B cell (primary cell): ENCODE measurements around the gene XRCC1. TPM values are rescaled to one million over a fixed set of nuclear protein-coding genes. Genes with fewer than 3 reads are reported as not detected.

ENCODE experiments used
- ATAC-seq: fragments of 200-7000 bp; cut with Tn5 transposase; one replicate; pipeline ENCODE4 v1.10.0; 2021; ENCODE audit warnings: low read depth, mild to moderate bottlenecking, moderate number of reproducible peaks, moderate library complexity
- CTCF ChIA-PET: fragments of 350-600 bp; sonication (Branson Sonifier 250); formaldehyde crosslinking; loops from one replicate; lab custom pipeline; 2021; ENCODE audit warnings: antibody characterized with exemption, inconsistent platforms; lab: Charles Lee
- POLR2A ChIA-PET: fragments of 350-600 bp; sonication (Branson Sonifier 250); formaldehyde crosslinking; loops from one replicate; lab custom pipeline; 2021; ENCODE audit warnings: antibody characterized with exemption; lab: Charles Lee
- DNase-seq: peaks from one replicate; pipeline ENCODE4 v3.0.0; 2013
- H2AFZ ChIP-seq: 2 replicates; pipeline ENCODE4 v1.6.1; 2012; ENCODE audit warnings: mild to moderate bottlenecking, low read depth, low read length; ENCODE audit not compliant: insufficient read depth, poor library complexity, severe bottlenecking
- H3K27ac ChIP-seq, 2 donors: 1 replicate in 1 of 2; 2 replicates in 1 of 2; pipeline ENCODE4 v1.5.1; 2012 to 2013; ENCODE audit warnings: low read length in 2 of 2, mild to moderate bottlenecking in 2 of 2, moderate library complexity in 1 of 2
- H3K27me3 ChIP-seq, 4 experiments: fragments of 200-600 bp in 1 of 4; sonication (generic) in 1 of 4; replicated peaks in 1 of 4; 1 replicate in 2 of 4; 2 replicates in 2 of 4; pipeline versions ENCODE4 v1.6.1 to v1.7.0; 2013 to 2016; ENCODE audit warnings: low read length in 3 of 4, mild to moderate bottlenecking in 2 of 4, mixed read lengths in 1 of 4, moderate library complexity in 1 of 4; ENCODE audit not compliant: insufficient read depth in 4 of 4, control insufficient read depth in 3 of 4; ENCODE audit errors: control extremely low read depth in 1 of 4
- H3K36me3 ChIP-seq, 2 experiments: replicated peaks in 1 of 2; 1 replicate in 1 of 2; 2 replicates in 1 of 2; pipeline versions ENCODE4 v1.6.1 to v1.7.1; 2013; ENCODE audit warnings: low read length in 1 of 2; ENCODE audit not compliant: insufficient read depth in 2 of 2, control insufficient read depth in 1 of 2; ENCODE audit errors: control extremely low read depth in 1 of 2, extremely low read depth in 1 of 2
- H3K4me1 ChIP-seq, 2 donors: fragments of 200-600 bp in 1 of 2; sonication (generic) in 1 of 2; 1 replicate in 1 of 2; 2 replicates in 1 of 2; pipeline versions ENCODE4 v1.5.1 to v1.6.1; 2013 to 2017; ENCODE audit warnings: low read length in 2 of 2; ENCODE audit not compliant: control insufficient read depth in 2 of 2, insufficient read depth in 2 of 2
- H3K4me2 ChIP-seq: replicated peaks from 2 replicates; pipeline ENCODE3; 2012; ENCODE audit warnings: mild to moderate bottlenecking, low read depth, low read length; ENCODE audit not compliant: poor library complexity, severe bottlenecking
- H3K4me3 ChIP-seq, 5 experiments: fragments of 200-600 bp in 1 of 5; sonication (generic) in 1 of 5; 1 replicate in 3 of 5; 2 replicates in 2 of 5; pipeline versions ENCODE4 v1.5.1 to v1.7.0; 2011 to 2016; ENCODE audit warnings: low read length in 4 of 5, mild to moderate bottlenecking in 4 of 5, low read depth in 2 of 5, control low read depth in 1 of 5, moderate library complexity in 1 of 5; ENCODE audit not compliant: insufficient read depth in 1 of 5; ENCODE audit errors: control extremely low read depth in 1 of 5, extremely low read depth in 1 of 5
- H3K79me2 ChIP-seq: fragments of 200-600 bp; sonication (generic); one replicate; pipeline ENCODE4 v1.6.0; 2016; ENCODE audit warnings: low read length; ENCODE audit not compliant: control insufficient read depth, insufficient read depth
- H3K9ac ChIP-seq: fragments of 200-600 bp; sonication (generic); 2 replicates; pipeline ENCODE4 v1.6.1; 2017; ENCODE audit warnings: mild to moderate bottlenecking, low read length, moderate library complexity
- H3K9me3 ChIP-seq, 3 donors: one replicate each; pipeline versions ENCODE4 v1.6.1 to v1.7.1; 2013; ENCODE audit warnings: low read length in 2 of 3; ENCODE audit not compliant: control insufficient read depth in 2 of 3, insufficient read depth in 1 of 3; ENCODE audit errors: control extremely low read depth in 1 of 3
- H4K20me1 ChIP-seq: 2 replicates; pipeline ENCODE4 v1.6.0; 2012; ENCODE audit warnings: mild to moderate bottlenecking, low read length; ENCODE audit not compliant: insufficient read depth, control insufficient read depth, poor library complexity, severe bottlenecking
- H3K27ac Mint-ChIP-seq: one replicate; pipeline ENCODE4 v1.8.0; 2021; ENCODE audit warnings: mixed read lengths
- H3K27me3 Mint-ChIP-seq: one replicate; pipeline ENCODE4 v1.8.0; 2021; ENCODE audit warnings: mixed read lengths
- H3K4me1 Mint-ChIP-seq: one replicate; pipeline ENCODE4 v1.8.0; 2021; ENCODE audit warnings: mixed read lengths
- H3K4me3 Mint-ChIP-seq: one replicate; pipeline ENCODE4 v1.8.0; 2021; ENCODE audit warnings: mixed read lengths
- H3K9me3 Mint-ChIP-seq: one replicate; pipeline ENCODE4 v1.8.0; 2022; ENCODE audit warnings: mixed read lengths; ENCODE audit not compliant: insufficient read depth
- EZH2 ChIP-seq: IDR thresholded peaks from 2 replicates; pipeline ENCODE4 v1.6.1; 2012; ENCODE audit warnings: borderline replicate concordance, low read depth, mild to moderate bottlenecking, moderate library complexity, low read length; ENCODE audit not compliant: insufficient read depth, poor library complexity, severe bottlenecking
- WGBS: methylation state at CpG from one replicate; pipeline ENCODE4 v1.1.5; 2013; ENCODE audit warnings: missing lambda C conversion rate; ENCODE audit not compliant: insufficient coverage; 5-methylcytosine and 5-hydroxymethylcytosine counted together
- intact Hi-C: fragments of 100-400 bp; cut with micrococcal nuclease; formaldehyde crosslinking; loops from one replicate; pipeline ENCODE4 v1.10.0; 2022
- polyA plus RNA-seq: library from polyadenylated mRNA; depleted of rRNA; stranded (reverse); fragments of >200 nt; gene quantifications from 2 replicates; pipeline ENCODE4 v1.2.3, GENCODE V29; 2012
- total RNA-seq, 2 donors: library from RNA; stranded (reverse); fragments of 120-200 nt in 1 of 2; gene quantifications; 1 replicate in 1 of 2; 2 replicates in 1 of 2; pipeline versions ENCODE4 v1.2.3 to v1.2.4, GENCODE V29; 2013 to 2022
- TF ChIP-seq, protein P1 (sequence below): fragments of 200-600 bp; IDR thresholded peaks from one replicate; pipeline ENCODE4 v1.8.0; 2022; ENCODE audit warnings: antibody characterized with exemption, mild to moderate bottlenecking

Gene XRCC1
- total and polyA plus RNA-seq, 2 donors (not counting 1 experiment from before 2014, with no cell fraction given) = 34.6 to 38.2 TPM

DNA sequence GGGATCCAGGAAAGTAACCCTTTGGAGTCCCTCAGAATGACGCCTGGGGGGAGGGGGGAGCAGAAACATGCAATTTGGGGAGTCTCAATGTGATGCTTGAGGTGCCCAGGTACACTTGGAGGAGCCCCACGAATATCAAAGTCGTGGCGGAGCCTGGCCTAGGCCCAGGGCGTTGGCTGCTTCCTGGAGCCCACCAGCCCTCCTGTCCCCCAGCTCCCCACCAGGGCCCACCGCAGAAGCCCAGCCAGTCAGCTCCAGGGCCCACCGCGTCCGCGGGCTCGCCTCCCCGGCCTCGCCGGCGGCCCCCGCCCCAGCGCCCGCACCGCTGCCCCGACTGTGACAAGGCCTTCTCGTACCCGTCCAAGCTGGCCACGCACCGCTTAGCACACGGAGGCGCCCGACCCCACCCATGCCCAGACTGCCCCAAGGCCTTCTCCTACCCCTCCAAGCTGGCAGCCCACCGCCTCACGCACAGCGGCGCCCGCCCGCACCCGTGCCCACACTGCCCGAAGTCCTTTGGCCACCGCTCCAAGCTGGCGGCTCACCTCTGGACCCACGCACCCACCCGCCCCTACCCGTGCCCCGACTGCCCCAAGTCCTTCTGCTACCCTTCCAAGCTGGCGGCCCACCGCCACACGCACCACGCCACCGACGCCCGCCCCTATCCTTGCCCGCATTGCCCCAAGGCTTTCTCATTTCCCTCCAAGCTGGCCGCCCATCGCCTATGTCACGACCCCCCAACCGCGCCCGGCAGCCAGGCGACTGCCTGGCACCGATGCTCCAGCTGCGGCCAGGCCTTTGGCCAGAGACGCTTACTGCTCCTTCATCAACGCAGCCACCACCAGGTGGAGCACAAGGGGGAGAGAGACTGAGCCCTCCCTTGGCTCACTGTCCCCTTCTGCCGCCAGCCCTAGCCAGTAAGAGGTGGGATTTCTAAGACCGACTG, 40.2 kb downstream of the XRCC1 start:
- Histone ChIP-seq H3K9me3 (peaks cover 0 to 10% (median 2%) of the 10 kb centered on the region in 3 donors), H3K4me1 (peaks cover 5 to 28% of the 10 kb centered on the region in 2 donors), H3K4me3 (no peak overlapping the region), H3K4me2 (peak overlapping the region; percentile 93), H4K20me1 (no peaks in the 10 kb centered on the region), H3K79me2 (no peaks in the 10 kb centered on the region), H3K27ac (peak overlapping the region in 1 of 2 donors; percentile 25), H3K27me3 (no peaks in the 10 kb centered on the region), H2AFZ (no peak overlapping the region), H3K9ac (no peak overlapping the region), H3K36me3 (peaks cover 0 to 13% of the 10 kb centered on the region in 2 experiments)
- peak; percentile 62 for DNase-seq
- no peak for ATAC-seq
- H3K27me3 Mint-ChIP-seq = no peaks in the 10 kb centered on the region
- WGBS = 90% methylated on average over 52 of the region's 62 CpGs
- no peak for TF ChIP-seq EZH2
- TF ChIP-seq, protein P1, sequence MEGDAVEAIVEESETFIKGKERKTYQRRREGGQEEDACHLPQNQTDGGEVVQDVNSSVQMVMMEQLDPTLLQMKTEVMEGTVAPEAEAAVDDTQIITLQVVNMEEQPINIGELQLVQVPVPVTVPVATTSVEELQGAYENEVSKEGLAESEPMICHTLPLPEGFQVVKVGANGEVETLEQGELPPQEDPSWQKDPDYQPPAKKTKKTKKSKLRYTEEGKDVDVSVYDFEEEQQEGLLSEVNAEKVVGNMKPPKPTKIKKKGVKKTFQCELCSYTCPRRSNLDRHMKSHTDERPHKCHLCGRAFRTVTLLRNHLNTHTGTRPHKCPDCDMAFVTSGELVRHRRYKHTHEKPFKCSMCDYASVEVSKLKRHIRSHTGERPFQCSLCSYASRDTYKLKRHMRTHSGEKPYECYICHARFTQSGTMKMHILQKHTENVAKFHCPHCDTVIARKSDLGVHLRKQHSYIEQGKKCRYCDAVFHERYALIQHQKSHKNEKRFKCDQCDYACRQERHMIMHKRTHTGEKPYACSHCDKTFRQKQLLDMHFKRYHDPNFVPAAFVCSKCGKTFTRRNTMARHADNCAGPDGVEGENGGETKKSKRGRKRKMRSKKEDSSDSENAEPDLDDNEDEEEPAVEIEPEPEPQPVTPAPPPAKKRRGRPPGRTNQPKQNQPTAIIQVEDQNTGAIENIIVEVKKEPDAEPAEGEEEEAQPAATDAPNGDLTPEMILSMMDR = peak; percentile 53
- ChIA-PET CTCF (interaction anchor here (0.9 to 7.5 kb wide), 12 partner anchors 16 to 274 kb away, joined by 3 to 74 read pairs (median 5); partner anchors contain the start of genes IRGQ, PINLYP, XRCC1 and ZNF576), POLR2A (interaction anchor here (0.6 kb wide), 1 partner anchor 28 kb away, joined by 5 read pairs; no protein-coding TSS in a partner anchor)
- H3K4me3 Mint-ChIP-seq = peak overlapping the region; percentile 91
- H3K27ac Mint-ChIP-seq = peak overlapping the region; percentile 70
- H3K4me1 Mint-ChIP-seq = peaks cover 25% of the 10 kb centered on the region
- H3K9me3 Mint-ChIP-seq = peaks cover 7% of the 10 kb centered on the region
- intact Hi-C loops = loop anchor here (1.0 kb wide), 2 partner anchors 72 to 245 kb away; partner anchors contain the start of gene KCNN4
